ENCODE data around the gene MBD3L1. TPM values are rescaled to one million over a fixed set of nuclear protein-coding genes. Genes with fewer than 3 reads are reported as not detected.

MBD3L1 gene
- total and polyA plus RNA-seq, 2 of the 4 experiments (the other 2 are of a cell fraction): not detected

GRCh38 chr19:8826371-8826770 lies 5.8 kb upstream of the MBD3L1 start:
- Histone ChIP-seq H2BK5ac (ENCODE audit: low read depth, low read length, poor library complexity, severe bottlenecking) (no peak overlapping the region), H3K4me2 (ENCODE audit: low read depth, low read length) (no peak overlapping the region), H2BK15ac (ENCODE audit: low read depth, low read length) (no peak overlapping the region), H4K8ac (ENCODE audit: low read depth in 2 of 2, low read length in 2 of 2) (no peak overlapping the region), H3K27ac (ENCODE audit: insufficient read depth, low read length) (no peak overlapping the region), H3K9me1 (ENCODE audit: insufficient read depth, low read length) (no peaks in the 10 kb centered on the region), H3K79me1 (ENCODE audit: low read depth in 1 of 2, low read length in 2 of 2) (peaks cover 4% of the 10 kb centered on the region in 2 experiments; a peak in 2 of 4 replicates), H2AFZ (replicated peaks; ENCODE audit: low read length, poor library complexity) (no peak overlapping the region), H3K9ac (ENCODE audit: low read depth, low read length) (no peak overlapping the region), H4K91ac (ENCODE audit: insufficient read depth, low read depth, low read length) (no peak overlapping the region), H3K14ac (replicated peaks; ENCODE audit: low read depth, low read length) (no peak overlapping the region), H3K18ac (ENCODE audit: low read depth, low read length) (no peak overlapping the region), H3K4me1 (ENCODE audit: control insufficient read depth, insufficient read depth, low read length) (peaks cover 3% of the 10 kb centered on the region), H3K9me3 (ENCODE audit: control insufficient read depth, insufficient read depth, low read length) (no peaks in the 10 kb centered on the region; the same call in 1 of the 2 replicates), H3K27me3 (ENCODE audit: control insufficient read depth, insufficient read depth, low read length) (no peaks in the 10 kb centered on the region), H3K4me3 (ENCODE audit: insufficient read depth, low read depth, low read length) (no peak overlapping the region), H2BK120ac (ENCODE audit: low read depth, low read length) (no peak overlapping the region), H3K56ac (ENCODE audit: extremely low read depth, insufficient read depth, low read length) (no peak overlapping the region), H3K23ac (ENCODE audit: low read depth, low read length) (no peak overlapping the region), H3K4ac (ENCODE audit: low read depth, low read length) (no peak overlapping the region), H2AK9ac (replicated peaks; ENCODE audit: low read depth, low read length, poor library complexity) (no peak overlapping the region), H3K36me3 (ENCODE audit: control insufficient read depth, insufficient read depth, low read length) (peaks cover 49% of the 10 kb centered on the region), H2AK5ac (ENCODE audit: low read depth, low read length) (no peak overlapping the region), H4K20me1 (ENCODE audit: insufficient read depth, low read length) (no peaks in the 10 kb centered on the region), H2BK20ac (ENCODE audit: low read depth, low read length) (no peak overlapping the region), H4K5ac (ENCODE audit: low read depth, low read length) (no peak overlapping the region)
- CTCF ChIA-PET: no interaction called here
- intact Hi-C loops (cut with micrococcal nuclease) (no loop called here), dilution Hi-C loops (cut with HindIII; ENCODE audit: low sequenced_read_pairs, unreplicated experiment) (no loop called here), in situ Hi-C loops (cut with MboI; ENCODE audit: low sequenced_read_pairs) (no loop called here)
- WGBS, 2 experiments (ENCODE audit: extremely low coverage in 2 of 2, insufficient read length in 1 of 2): 100% methylated on average over 3 of the region's 5 CpGs; no CpG with 5 or more reads in 1 of the 2 experiments
- no peak for ATAC-seq (ENCODE audit: low read depth)
- TF ChIP-seq BHLHE40 (IDR thresholded peaks at IDR 0.05; ENCODE audit: low read depth, low read length) (no peak), RFX5 (IDR thresholded peaks at IDR 0.05; ENCODE audit: low read depth, low read length) (no peak), CEBPB (IDR thresholded peaks at IDR 0.05; ENCODE audit: low read depth, low read length) (no peak), NFE2L2 (IDR thresholded peaks at IDR 0.05; ENCODE audit: low read depth, low read length) (no peak), SMC3 (IDR thresholded peaks at IDR 0.05; ENCODE audit: low read depth, low read length) (no peak), MAFK (IDR thresholded peaks at IDR 0.05; ENCODE audit: low read depth, low read length) (no peak), USF2 (IDR thresholded peaks at IDR 0.05; ENCODE audit: low read depth, low read length) (no peak), ELK1 (IDR thresholded peaks at IDR 0.05; ENCODE audit: borderline replicate concordance, low read depth, low read length) (no peak), CTCF (conservative IDR thresholded peaks at IDR 0.05; ENCODE audit: low read depth, low read length) (no peak), RCOR1 (IDR thresholded peaks at IDR 0.05; ENCODE audit: insufficient replicate concordance, low read length) (no peak), RAD21 (IDR thresholded peaks at IDR 0.05; ENCODE audit: low read length) (no peak), CHD1 (IDR thresholded peaks at IDR 0.05; ENCODE audit: low read depth, low read length) (no peak), POLR2A (IDR thresholded peaks at IDR 0.05; ENCODE audit: low read depth, low read length) (no peak)
- POLR2A ChIA-PET (ENCODE audit: unreplicated experiment): no interaction called here
- no peak for DNase-seq
- BruUV-seq (replicated peaks): no TSS peak
